OCI-M2 (cell line): Measurements from ENCODE around the gene HIVEP3.

Experiments
- DNase-seq: peaks from one replicate; lab custom pipeline; 2025; ENCODE audit not compliant: unreplicated experiment; lab: John Stamatoyannopoulos, UW

HIVEP3 gene

GRCh38 chr1:41894101-41894807 is 24.5 kb downstream of the HIVEP3 start:
- DNase-seq: no peak

- DNase-seq: no peak
These were observed 26.4 kb downstream of the HIVEP3 start for GRCh38 chr1:41892301-41892781.

- DNase-seq: no peak
These were observed 27.4 kb downstream of the HIVEP3 start for GRCh38 chr1:41891199-41891896.

- DNase-seq: no peak
These were observed 27.9 kb downstream of the HIVEP3 start for GRCh38 chr1:41890825-41891198.

- DNase-seq: no peak
These were observed 29.0 kb downstream of the HIVEP3 start for GRCh38 chr1:41889506-41890414.

- no peak for DNase-seq
These were observed 30.0 kb downstream of the HIVEP3 start for GRCh38 chr1:41888756-41889155.

- DNase-seq: no peak
These were observed 31.4 kb downstream of the HIVEP3 start for GRCh38 chr1:41887365-41887764.

- no peak for DNase-seq
These were observed 34.2 kb downstream of the HIVEP3 start for GRCh38 chr1:41884256-41885230.

- DNase-seq: no peak
These were observed 35.2 kb downstream of the HIVEP3 start for GRCh38 chr1:41883507-41883906.

GRCh38 chr1:41882486-41882885 is 36.2 kb downstream of the HIVEP3 start:
- no peak for DNase-seq

- no peak for DNase-seq
These were observed 36.6 kb downstream of the HIVEP3 start for GRCh38 chr1:41882068-41882477.

- DNase-seq: no peak
These were observed 37.5 kb downstream of the HIVEP3 start for GRCh38 chr1:41880950-41881885.

GRCh38 chr1:41880261-41880660 is 38.5 kb downstream of the HIVEP3 start:
- DNase-seq: no peak

- DNase-seq: no peak
These were observed 39.1 kb downstream of the HIVEP3 start for GRCh38 chr1:41879617-41880016.

GRCh38 chr1:41878911-41879310 is 39.8 kb downstream of the HIVEP3 start:
- DNase-seq: no peak

GRCh38 chr1:41878495-41878894 is 40.2 kb downstream of the HIVEP3 start:
- DNase-seq: no peak

GRCh38 chr1:41876576-41877445 is 41.9 kb downstream of the HIVEP3 start:
- no peak for DNase-seq

- DNase-seq: no peak
These were observed 43.2 kb downstream of the HIVEP3 start for GRCh38 chr1:41875487-41875886.
